ENCODE measurements around the gene CCL8.

CCL8 gene

DNA sequence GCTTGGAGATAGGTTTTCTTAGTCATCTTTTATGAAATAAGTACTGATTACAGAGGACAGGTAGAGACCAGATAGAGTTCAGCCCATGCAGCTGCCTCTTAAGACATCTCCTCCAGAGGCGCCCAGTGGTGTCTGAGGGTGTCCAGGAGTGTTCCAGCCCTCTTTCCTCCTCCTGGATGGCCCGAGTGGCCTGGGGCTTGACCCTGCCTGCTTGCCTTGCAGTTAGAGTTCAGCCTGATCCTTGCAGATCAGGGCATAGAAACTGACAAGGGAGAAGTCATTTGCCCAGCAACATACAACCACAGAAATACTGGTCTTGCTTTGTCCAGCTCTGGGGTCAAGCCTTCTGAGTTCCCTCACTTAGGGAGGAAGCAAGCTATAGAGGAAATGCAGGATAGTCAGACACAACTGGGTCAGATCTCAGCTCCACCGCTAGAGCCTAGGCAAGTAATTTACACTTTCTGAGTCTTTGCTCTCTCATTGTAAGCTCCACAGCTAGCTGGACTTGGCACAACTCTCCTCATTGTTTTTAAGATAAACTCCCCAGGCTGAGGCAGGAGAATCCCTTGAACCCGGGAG, 47.4 kb downstream of the CCL8 start:
- no peak overlapping the region for H3K27ac ChIP-seq
- TF ChIP-seq, protein P1, sequence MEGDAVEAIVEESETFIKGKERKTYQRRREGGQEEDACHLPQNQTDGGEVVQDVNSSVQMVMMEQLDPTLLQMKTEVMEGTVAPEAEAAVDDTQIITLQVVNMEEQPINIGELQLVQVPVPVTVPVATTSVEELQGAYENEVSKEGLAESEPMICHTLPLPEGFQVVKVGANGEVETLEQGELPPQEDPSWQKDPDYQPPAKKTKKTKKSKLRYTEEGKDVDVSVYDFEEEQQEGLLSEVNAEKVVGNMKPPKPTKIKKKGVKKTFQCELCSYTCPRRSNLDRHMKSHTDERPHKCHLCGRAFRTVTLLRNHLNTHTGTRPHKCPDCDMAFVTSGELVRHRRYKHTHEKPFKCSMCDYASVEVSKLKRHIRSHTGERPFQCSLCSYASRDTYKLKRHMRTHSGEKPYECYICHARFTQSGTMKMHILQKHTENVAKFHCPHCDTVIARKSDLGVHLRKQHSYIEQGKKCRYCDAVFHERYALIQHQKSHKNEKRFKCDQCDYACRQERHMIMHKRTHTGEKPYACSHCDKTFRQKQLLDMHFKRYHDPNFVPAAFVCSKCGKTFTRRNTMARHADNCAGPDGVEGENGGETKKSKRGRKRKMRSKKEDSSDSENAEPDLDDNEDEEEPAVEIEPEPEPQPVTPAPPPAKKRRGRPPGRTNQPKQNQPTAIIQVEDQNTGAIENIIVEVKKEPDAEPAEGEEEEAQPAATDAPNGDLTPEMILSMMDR (conservative IDR thresholded peaks at IDR 0.05) = no peak

DNA sequence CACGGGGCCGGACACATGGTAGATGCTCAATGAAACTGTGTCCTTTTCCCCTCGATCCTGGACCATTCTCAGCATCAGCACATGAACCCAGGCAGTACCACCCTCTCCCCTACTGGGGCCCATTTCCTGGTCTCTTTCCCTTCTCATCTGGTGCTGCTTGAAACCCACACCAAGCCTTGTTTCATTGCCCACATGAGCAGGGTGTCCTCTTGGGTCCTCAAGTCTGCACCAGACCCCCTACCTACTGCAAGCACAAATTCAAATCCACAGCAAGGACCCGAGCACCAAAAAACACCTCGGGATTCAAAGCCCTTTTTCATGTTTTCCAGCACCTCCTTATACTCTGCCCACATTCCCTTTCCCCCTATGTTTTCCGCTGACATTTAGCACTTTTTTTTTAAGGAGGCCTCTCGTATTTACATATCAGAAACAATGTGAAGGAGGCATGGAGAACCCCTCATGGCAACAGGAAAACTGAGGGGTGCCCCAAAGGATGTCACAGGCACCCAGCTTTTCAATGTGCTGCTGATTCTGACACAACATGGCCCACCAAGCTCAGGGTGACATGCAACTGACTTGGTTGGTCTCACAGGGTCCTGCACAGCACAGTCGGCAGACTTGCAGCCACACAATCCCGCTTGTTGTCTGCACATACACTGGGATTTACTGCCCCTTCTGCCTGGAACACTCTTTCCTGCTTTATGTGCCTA, 48.4 kb downstream of the CCL8 start:
- H3K27ac ChIP-seq = no peak overlapping the region

DNA sequence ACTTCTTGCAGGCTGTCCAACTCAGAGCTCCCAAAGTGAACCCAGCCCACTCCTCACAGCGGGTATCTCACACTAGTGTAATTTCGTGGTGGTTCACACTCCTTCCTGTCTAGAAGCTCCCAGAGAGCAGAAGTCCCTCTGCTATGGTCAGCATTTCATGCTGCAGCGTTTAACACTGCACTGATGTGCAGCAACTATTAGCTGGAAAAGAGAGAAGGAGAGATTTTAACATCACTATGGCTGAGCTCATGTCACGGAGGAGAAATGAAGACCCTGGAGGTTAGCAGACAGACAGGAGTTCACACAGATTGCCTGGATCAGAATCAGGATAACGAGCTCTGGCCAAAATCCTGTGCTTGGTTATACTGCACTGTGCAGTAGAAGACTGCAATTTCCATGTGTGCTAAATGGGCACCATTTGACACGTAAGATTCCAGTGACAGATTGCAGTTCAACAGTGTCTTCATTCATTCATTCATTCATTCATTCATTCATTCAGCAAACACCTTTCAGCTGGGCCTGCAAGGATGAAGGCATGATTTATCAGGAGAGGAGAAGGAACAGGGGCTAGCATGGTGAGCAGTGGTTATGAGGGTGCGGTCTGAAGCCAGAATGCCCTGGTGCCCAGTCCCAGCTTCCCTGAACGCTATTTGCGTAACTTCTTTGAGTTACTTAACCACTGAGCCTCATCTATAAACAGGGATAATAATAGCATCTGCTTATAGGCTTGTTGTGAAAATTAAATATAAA, 49.1 kb downstream of the CCL8 start:
- H3K27ac ChIP-seq = no peak overlapping the region

More for the DNA sequence above, 48.4 kb downstream of the CCL8 start:
- TF ChIP-seq, protein P1 (conservative IDR thresholded peaks at IDR 0.05) = no peak

GRCh38 chr17:34368946-34369500, 49.8 kb downstream of the CCL8 start:
- TF ChIP-seq, protein P1 (conservative IDR thresholded peaks at IDR 0.05) = no peak
- no peak overlapping the region for H3K27ac ChIP-seq

More for the DNA sequence above, 49.1 kb downstream of the CCL8 start:
- TF ChIP-seq, protein P1 (conservative IDR thresholded peaks at IDR 0.05) = no peak

GRCh38 chr17:34369571-34369970, 50.3 kb downstream of the CCL8 start:
- TF ChIP-seq, protein P1 (conservative IDR thresholded peaks at IDR 0.05) = no peak
- no peak overlapping the region for H3K27ac ChIP-seq

GRCh38 chr17:34370376-34370996, 51.3 kb downstream of the CCL8 start:
- TF ChIP-seq, protein P1 (conservative IDR thresholded peaks at IDR 0.05) = no peak

DNA sequence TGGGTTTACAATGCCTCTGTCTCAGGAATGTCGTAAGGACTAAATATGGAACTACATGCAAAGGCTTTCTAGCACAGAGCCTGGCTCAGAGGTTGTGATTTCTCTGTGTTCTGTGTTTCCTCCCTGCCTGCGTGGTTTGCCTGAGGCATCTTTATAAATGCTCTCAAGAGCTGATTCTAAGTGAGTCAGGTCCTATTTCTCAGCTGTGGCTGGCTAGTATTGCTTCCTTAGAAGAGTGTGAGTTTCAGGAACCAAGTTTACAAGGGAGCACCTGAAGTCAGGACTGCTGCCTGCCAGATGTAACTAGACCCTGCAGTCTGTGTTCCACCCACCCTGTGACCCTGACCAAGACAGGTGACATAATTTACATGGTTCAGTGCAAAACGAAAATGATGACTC, 51.8 kb downstream of the CCL8 start:
- peak overlapping the region; percentile 40 for H3K27ac ChIP-seq
- TF ChIP-seq, protein P1 (conservative IDR thresholded peaks at IDR 0.05) = no peak

More at GRCh38 chr17:34370376-34370996, 51.3 kb downstream of the CCL8 start:
- peak overlapping the region; percentile 40 for H3K27ac ChIP-seq

Measured in VCaP (cell line).